Sigmoid colon (tissue), 4 donors: ENCODE data around the gene ABCD3.

ENCODE experiments used
- POLR2A ChIP-seq, 2 donors: fragments of 450-650 bp; IDR thresholded peaks; one replicate each; pipeline ENCODE4 v1.6.1; 2016; ENCODE audit warnings: antibody characterized with exemption in 2 of 2, mild to moderate bottlenecking in 2 of 2, moderate library complexity in 2 of 2
- POLR2AphosphoS5 ChIP-seq, 4 donors: sonication (generic); formaldehyde crosslinking; IDR thresholded peaks; one replicate each; pipeline ENCODE4 v1.6.1; 2017; ENCODE audit warnings: antibody characterized with exemption in 4 of 4
- TF ChIP-seq, protein P1 (sequence below), 4 experiments: fragments of 450-650 bp in 3 of 4; fragments of 200-600 bp in 1 of 4; IDR thresholded peaks; one replicate each; pipeline ENCODE4 v1.5.1; 2016 to 2019; ENCODE audit warnings: antibody characterized with exemption in 4 of 4, mild to moderate bottlenecking in 3 of 4, moderate library complexity in 2 of 4

DNA sequence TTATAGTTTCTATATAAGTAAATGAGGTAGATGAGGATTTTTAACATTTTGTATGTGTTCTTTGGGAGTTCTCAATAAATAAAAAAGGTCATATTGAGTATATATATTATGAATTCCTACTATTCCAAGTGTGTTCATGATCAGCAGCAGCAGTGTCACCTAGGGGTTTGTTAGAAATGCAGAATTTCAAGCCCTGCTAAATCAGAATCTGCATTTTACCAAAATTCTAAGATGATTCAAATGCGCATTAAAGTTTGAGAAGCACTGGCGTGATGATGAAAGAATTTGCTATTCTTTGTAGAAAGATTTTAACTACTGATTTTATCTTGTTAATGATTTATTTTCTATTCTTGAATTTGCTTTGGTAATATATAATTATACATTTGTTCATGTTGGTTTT, 94.6 kb downstream of the ABCD3 start:
- TF ChIP-seq POLR2AphosphoS5 (IDR thresholded peaks at IDR 0.05) (no peak), POLR2A (IDR thresholded peaks at IDR 0.05) (no peak)
- TF ChIP-seq, protein P1, sequence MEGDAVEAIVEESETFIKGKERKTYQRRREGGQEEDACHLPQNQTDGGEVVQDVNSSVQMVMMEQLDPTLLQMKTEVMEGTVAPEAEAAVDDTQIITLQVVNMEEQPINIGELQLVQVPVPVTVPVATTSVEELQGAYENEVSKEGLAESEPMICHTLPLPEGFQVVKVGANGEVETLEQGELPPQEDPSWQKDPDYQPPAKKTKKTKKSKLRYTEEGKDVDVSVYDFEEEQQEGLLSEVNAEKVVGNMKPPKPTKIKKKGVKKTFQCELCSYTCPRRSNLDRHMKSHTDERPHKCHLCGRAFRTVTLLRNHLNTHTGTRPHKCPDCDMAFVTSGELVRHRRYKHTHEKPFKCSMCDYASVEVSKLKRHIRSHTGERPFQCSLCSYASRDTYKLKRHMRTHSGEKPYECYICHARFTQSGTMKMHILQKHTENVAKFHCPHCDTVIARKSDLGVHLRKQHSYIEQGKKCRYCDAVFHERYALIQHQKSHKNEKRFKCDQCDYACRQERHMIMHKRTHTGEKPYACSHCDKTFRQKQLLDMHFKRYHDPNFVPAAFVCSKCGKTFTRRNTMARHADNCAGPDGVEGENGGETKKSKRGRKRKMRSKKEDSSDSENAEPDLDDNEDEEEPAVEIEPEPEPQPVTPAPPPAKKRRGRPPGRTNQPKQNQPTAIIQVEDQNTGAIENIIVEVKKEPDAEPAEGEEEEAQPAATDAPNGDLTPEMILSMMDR (IDR thresholded peaks at IDR 0.05) = no peak
